Measurements from ENCODE around the gene ELOF1. TPM values are rescaled to one million over a fixed set of nuclear protein-coding genes. Genes with fewer than 3 reads are reported as not detected.
"Not testable (repeated sequence)": the region's sequence is repeated elsewhere in the genome, so short reads cannot be mapped to it uniquely, and the experiment has no call there.

The ELOF1 gene
- total RNA-seq (10 to 100 TPM; 31.8 to 33.2 TPM), total RNA-seq (18.5 to 54.8 (median 30.6) reads per million in 172 experiments)
- 44.4 TPM for polyA plus RNA-seq (2013, experiment 1 of 2)
- polyA plus RNA-seq (2013, experiment 2 of 2), result 47.4 TPM

- H3K4me1 Mint-ChIP-seq (ENCODE audit: low read depth), result peaks cover 41% of the 10 kb centered on the region
- H3K27ac Mint-ChIP-seq, result peak within 1 kb of the TSS; percentile 79
- Histone ChIP-seq H3K4me3 (ENCODE audit: low read length) (peak within 1 kb of the TSS; percentile 94), H3K27ac (ENCODE audit: low read depth in 1 of 2, low read length in 2 of 2) (peak within 1 kb of the TSS; percentile 47 to 64), H3K9me3 (ENCODE audit: control insufficient read depth in 1 of 2, insufficient read depth in 1 of 2, low read length in 2 of 2) (no peaks in the 10 kb centered on the region), H3K36me3 (ENCODE audit: insufficient read depth, low read length) (peaks cover 18% of the 10 kb centered on the region), H3K4me1 (ENCODE audit: insufficient read depth, low read length) (peaks cover 40% of the 10 kb centered on the region), H3K27me3 (ENCODE audit: control insufficient read depth in 1 of 2, insufficient read depth in 2 of 2, low read length in 2 of 2) (no peaks in the 10 kb centered on the region)
- intact Hi-C loops (cut with DNase I, micrococcal nuclease), result loop anchor here (1.0 to 2.0 kb wide), 3 partner anchors 20 to 54 kb away; partner anchors contain the start of genes ECSIT (in 2 of the 2) and ZNF653 (in 1 of the 2)
- peak; percentile 93 for ATAC-seq (ENCODE audit: poor library complexity)
- H3K4me3 Mint-ChIP-seq, result peak within 1 kb of the TSS; percentile 96
- ChIA-PET CTCF (interaction anchor here (0.7 to 1.4 kb wide), 7 partner anchors 22 to 430 kb away, joined by 3 to 8 read pairs (median 4); partner anchors contain the start of genes ECSIT, ELAVL3 and PRKCSH), POLR2A (interaction anchor here (0.6 to 2.7 kb wide), 10 partner anchors 17 to 800 kb away, joined by 3 to 11 read pairs (median 6); partner anchors contain the start of genes ECSIT, ODAD3, PRKCSH and SWSAP1)
- H3K36me3 Mint-ChIP-seq (ENCODE audit: low read depth), result peaks cover 32% of the 10 kb centered on the region
- no peaks in the 10 kb centered on the region for H3K9me3 Mint-ChIP-seq
- H3K27me3 Mint-ChIP-seq, result no peaks in the 10 kb centered on the region
- no peak for TF ChIP-seq CTCF (IDR thresholded peaks at IDR 0.05)
- peak; percentile 90 to 99 (median 96) for DNase-seq
These were observed at the start of gene ELOF1 for GRCh38 chr19:11558881-11559828. TSS of gene ELOF1 (minus strand) at chr19:11559230. CDS start at chr19:11554347, 4,883 bp downstream.

- ChIA-PET CTCF (no interaction called here), POLR2A (no interaction called here)
- intact Hi-C loops (cut with DNase I, micrococcal nuclease), result no loop called here
- Mint-ChIP-seq H3K27me3 (no peaks in the 10 kb centered on the region), H3K4me3 (no peak overlapping the region), H3K9me3 (peaks cover 6% of the 10 kb centered on the region), H3K4me1 (ENCODE audit: low read depth) (peaks cover 13% of the 10 kb centered on the region), H3K27ac (no peak overlapping the region), H3K36me3 (ENCODE audit: low read depth) (peaks cover 61% of the 10 kb centered on the region)
- H3K27ac ChIP-seq (ENCODE audit: low read depth in 1 of 2, low read length in 2 of 2), result no peak overlapping the region
- peaks cover 6 to 20% of the 10 kb centered on the region in 2 experiments for H3K9me3 ChIP-seq (ENCODE audit: control insufficient read depth in 1 of 2, insufficient read depth in 1 of 2, low read length in 2 of 2)
- ATAC-seq (ENCODE audit: poor library complexity), result no peak
- no peak for DNase-seq
- no peaks in the 10 kb centered on the region for H3K27me3 ChIP-seq (ENCODE audit: control insufficient read depth in 1 of 2, insufficient read depth in 2 of 2, low read length in 2 of 2)
- TF ChIP-seq CTCF (IDR thresholded peaks at IDR 0.05), result no peak
- no peak overlapping the region for H3K4me3 ChIP-seq (ENCODE audit: low read length)
- peaks cover 7% of the 10 kb centered on the region for H3K36me3 ChIP-seq (ENCODE audit: insufficient read depth, low read length)
- no peaks in the 10 kb centered on the region for H3K4me1 ChIP-seq (ENCODE audit: insufficient read depth, low read length)
These were observed 47.5 kb upstream of the ELOF1 start for GRCh38 chr19:11606484-11606883.

- DNase-seq; H3K9me3 Mint-ChIP-seq; H3K9me3 ChIP-seq (ENCODE audit: control insufficient read depth in 1 of 2, insufficient read depth in 1 of 2, low read length in 2 of 2); H3K27ac Mint-ChIP-seq; H3K27me3 ChIP-seq (ENCODE audit: control insufficient read depth in 1 of 2, insufficient read depth in 2 of 2, low read length in 2 of 2); ATAC-seq (ENCODE audit: poor library complexity); H3K27ac ChIP-seq (ENCODE audit: low read depth in 1 of 2, low read length in 2 of 2); H3K4me3 ChIP-seq (ENCODE audit: low read length); POLR2A ChIA-PET; intact Hi-C loops (cut with DNase I, micrococcal nuclease); H3K36me3 ChIP-seq (ENCODE audit: insufficient read depth, low read length); H3K27me3 Mint-ChIP-seq; CTCF ChIA-PET: not testable (repeated sequence)
- H3K4me1 Mint-ChIP-seq (ENCODE audit: low read depth), result peaks cover 40% of the 10 kb centered on the region
- H3K4me1 ChIP-seq (ENCODE audit: insufficient read depth, low read length), result peaks cover 23% of the 10 kb centered on the region
- peak overlapping the region; percentile 38 for H3K4me3 Mint-ChIP-seq
- peaks cover 36% of the 10 kb centered on the region for H3K36me3 Mint-ChIP-seq (ENCODE audit: low read depth)
These were observed 40.7 kb upstream of the ELOF1 start for GRCh38 chr19:11599704-11600103.

All from CD4-positive, alpha-beta T cell (primary cell).